ENCODE measurements around the gene CHRDL2. TPM values are rescaled to one million over a fixed set of nuclear protein-coding genes. Genes with fewer than 3 reads are reported as not detected.

CHRDL2 gene
- polyA plus RNA-seq, 1 of the 3 experiments (the other 2 are of a cell fraction), result not detected

GRCh38 chr11:74749965-74750296 is 18.7 kb upstream of the CHRDL2 start:
- WGBS (ENCODE audit: low lambda C conversion rate), result 47% methylated on average over 2 of the region's 2 CpGs

More at GRCh38 chr11:74749965-74750296, 18.7 kb upstream of the CHRDL2 start:
- Histone ChIP-seq H3K9me3 (no peaks in the 10 kb centered on the region), H3F3A (replicated peaks; ENCODE audit: insufficient read depth) (peaks cover 21% of the 10 kb centered on the region), H3K79me2 (ENCODE audit: insufficient read depth) (peaks cover 56% of the 10 kb centered on the region), H3K4me2 (peak overlapping the region; percentile 84), H3K27me3 (ENCODE audit: insufficient read depth) (no peaks in the 10 kb centered on the region), H3K27ac (ENCODE audit: low read depth in 2 of 2, low read length in 1 of 2) (peak overlapping the region in 1 of 2 experiments; percentile 71; a peak in 2 of 4 replicates), H3K4me3 (ENCODE audit: low read depth in 2 of 2, low read length in 1 of 2) (peak overlapping the region; percentile 69 to 79), H4K20me1 (ENCODE audit: insufficient read depth) (no peaks in the 10 kb centered on the region), H3K9ac (peak overlapping the region; percentile 82; the same call in 1 of the 2 replicates), H3K4me1 (ENCODE audit: control insufficient read depth in 1 of 2, insufficient read depth in 2 of 2, low read depth in 1 of 2, low read length in 1 of 2) (peaks cover 13 to 15% of the 10 kb centered on the region in 2 experiments; a peak in 3 of 4 replicates), H3K36me3 (replicated peaks in 1 of 2; ENCODE audit: control insufficient read depth in 1 of 2, insufficient read depth in 2 of 2, low read length in 1 of 2) (peaks cover 0 to 4% of the 10 kb centered on the region in 2 experiments), H3K9me2 (no peaks in the 10 kb centered on the region), H2AFZ (ENCODE audit: low read depth) (no peak overlapping the region)
- DNase-seq, result no peak
- TF ChIP-seq TCF12 (IDR thresholded peaks at IDR 0.05) (no peak), NRF1 (IDR thresholded peaks at IDR 0.05; ENCODE audit: low read depth, low read length) (no peak), RFX5 (IDR thresholded peaks at IDR 0.05; ENCODE audit: low read length) (no peak), RAD21 (IDR thresholded peaks at IDR 0.05; ENCODE audit: low read length) (no peak), CHD2 (IDR thresholded peaks at IDR 0.05; ENCODE audit: low read length, partially characterized antibody) (no peak), CTCF (IDR thresholded peaks at IDR 0.05) (no peak), SMC3 (IDR thresholded peaks at IDR 0.05; ENCODE audit: low read depth, low read length) (no peak), SIN3A (IDR thresholded peaks at IDR 0.05; ENCODE audit: borderline replicate concordance, low read depth, low read length) (no peak), POLR2AphosphoS5 (IDR thresholded peaks at IDR 0.05; ENCODE audit: low read depth, low read length) (no peak), EP300 (IDR thresholded peaks at IDR 0.05; ENCODE audit: borderline replicate concordance in 1 of 2, low read depth in 1 of 2, low read length in 1 of 2) (no peak), TEAD4 (IDR thresholded peaks at IDR 0.05; ENCODE audit: borderline replicate concordance, insufficient read depth) (no peak), GATA2 (CRISPR knock-in tag; IDR thresholded peaks at IDR 0.05) (no peak), USF1 (IDR thresholded peaks at IDR 0.05; ENCODE audit: borderline replicate concordance, low read depth) (no peak), TAF1 (IDR thresholded peaks at IDR 0.05; ENCODE audit: borderline replicate concordance, low read depth, low read length) (no peak), RCOR1 (IDR thresholded peaks at IDR 0.05; ENCODE audit: low read length) (no peak), MXI1 (IDR thresholded peaks at IDR 0.05; ENCODE audit: low read depth, low read length) (no peak), ZBTB33 (IDR thresholded peaks at IDR 0.05; ENCODE audit: borderline replicate concordance, low read depth) (no peak), GABPA (IDR thresholded peaks at IDR 0.05; ENCODE audit: low read depth) (no peak), FOXJ3 (CRISPR knock-in tag; IDR thresholded peaks at IDR 0.05) (no peak), EZH2phosphoT487 (IDR thresholded peaks at IDR 0.05; ENCODE audit: borderline replicate concordance, low read depth) (no peak)
- POLR2A ChIA-PET, result no interaction called here
- CTCF ChIA-PET, result interaction anchor here (0.7 to 2.6 kb wide), 4 partner anchors 10 to 135 kb away, joined by 3 to 11 read pairs (median 7); no protein-coding TSS in a partner anchor
